GM12874 (cell line): ENCODE measurements around the gene CHD3.

Source experiments
- CTCF ChIP-seq: IDR thresholded peaks from 2 replicates; pipeline ENCODE4 v1.5.1; 2011; ENCODE audit warnings: low read depth, mild to moderate bottlenecking, control low read depth, low read length, moderate library complexity; ENCODE audit not compliant: insufficient read depth

The CHD3 gene

GRCh38 chr17:7912927-7913524 lies 24.4 kb downstream of the CHD3 start:
- TF ChIP-seq CTCF, result peak; percentile 64

- TF ChIP-seq CTCF, result no peak
Observed at GRCh38 chr17:7915179-7915610, 26.6 kb downstream of the CHD3 start.

GRCh38 chr17:7915611-7916384 lies 27.2 kb downstream of the CHD3 start, which contains the start of gene RNF227:
Gene RNF227 (minus strand): TSS chr17:7916289. CDS start chr17:7916195, 94 bp downstream.
- TF ChIP-seq CTCF, result no peak

- no peak for TF ChIP-seq CTCF
Observed at GRCh38 chr17:7916385-7916682, 27.7 kb downstream of the CHD3 start.

GRCh38 chr17:7916808-7917207 lies 28.2 kb downstream of the CHD3 start:
- no peak for TF ChIP-seq CTCF

GRCh38 chr17:7922269-7922844 lies 33.8 kb downstream of the CHD3 start:
- TF ChIP-seq CTCF, result no peak

- 0 out of 2 replicates have a peak, but pooled peaks have one; percentile 10 for TF ChIP-seq CTCF
Observed at GRCh38 chr17:7922845-7923628, 34.4 kb downstream of the CHD3 start.
